G401 (cell line): Measurements from ENCODE around the gene SCP2. TPM values are rescaled to one million over a fixed set of nuclear protein-coding genes. Genes with fewer than 3 reads are reported as not detected.
A peak's percentile ranks its signal among the peaks of the same experiment; 100 is the strongest.

Source experiments
- DNase-seq: peaks from one replicate; pipeline ENCODE4 v3.0.0-alpha.2; 2015; ENCODE audit warnings: low spot score
- in situ Hi-C: cut with HindIII; loops from 2 replicates; pipeline ENCODE4 v1.10.0; 2016; ENCODE audit warnings: low sequenced_read_pairs, mixed read lengths
- total RNA-seq: library from RNA; depleted of rRNA; stranded (reverse); fragments of >200 nt; shearing (Covaris generic); gene quantifications from 2 replicates; pipeline ENCODE4 v1.2.3, GENCODE V29; 2014; rRNA removed

SCP2 gene
- total RNA-seq, 1 experiment from 2014 or later, result 50.9 TPM

- in situ Hi-C loops, result no loop called here
Observed at GRCh38 chr1:53089478-53090226, 162.6 kb downstream of the SCP2 start.

DNA sequence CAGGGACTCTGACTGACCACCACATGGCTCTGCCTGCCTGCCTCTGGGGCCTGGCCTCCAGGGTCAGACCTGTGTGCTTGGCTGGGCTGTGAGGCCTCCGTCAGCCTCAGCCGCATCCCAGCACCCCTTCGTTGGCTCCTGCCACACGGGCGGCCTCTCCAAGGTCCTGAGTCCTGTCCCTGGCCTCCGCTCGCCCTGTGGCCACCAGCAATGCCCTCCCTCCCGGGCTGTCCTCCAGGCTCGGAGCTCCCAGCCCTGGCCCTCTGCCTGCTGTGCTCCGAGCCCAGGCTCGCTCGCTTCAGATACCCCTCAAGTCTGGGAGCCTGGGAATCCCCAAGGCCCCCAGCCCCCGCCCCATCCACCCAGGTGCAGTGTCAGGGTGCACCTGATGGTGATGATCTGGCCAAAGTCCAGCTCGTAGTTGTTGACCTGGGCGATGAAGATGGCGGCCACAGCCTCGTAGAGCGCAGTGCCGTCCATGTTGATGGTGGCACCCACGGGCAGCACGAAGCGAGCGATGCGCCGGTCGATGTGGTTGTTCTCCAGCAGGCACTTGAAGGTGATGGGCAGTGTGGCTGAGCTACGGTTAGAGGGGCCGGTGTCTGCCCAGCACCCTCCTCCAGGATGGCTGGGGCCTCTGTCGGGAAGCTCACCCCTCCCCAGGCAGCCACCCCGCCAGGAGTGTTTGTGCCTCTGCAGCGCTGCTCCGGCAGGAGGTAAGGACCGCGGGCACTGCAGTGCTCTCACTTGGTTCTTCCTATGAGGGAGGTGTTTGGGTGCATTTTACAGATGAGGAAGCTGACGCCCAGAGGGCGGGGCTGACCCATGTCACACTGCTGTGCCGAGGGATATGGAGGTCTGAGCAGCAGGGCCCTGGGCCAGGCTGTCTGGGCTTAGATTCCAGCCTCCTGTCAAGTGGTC is 163.4 kb downstream of the SCP2 start:
- DNase-seq, result no peak
- in situ Hi-C loops, result no loop called here

More at GRCh38 chr1:53089478-53090226, 162.6 kb downstream of the SCP2 start:
- no peak for DNase-seq

- DNase-seq, result peak; percentile 93
- in situ Hi-C loops, result no loop called here
Observed at GRCh38 chr1:53091841-53092645, 165.0 kb downstream of the SCP2 start.

DNA sequence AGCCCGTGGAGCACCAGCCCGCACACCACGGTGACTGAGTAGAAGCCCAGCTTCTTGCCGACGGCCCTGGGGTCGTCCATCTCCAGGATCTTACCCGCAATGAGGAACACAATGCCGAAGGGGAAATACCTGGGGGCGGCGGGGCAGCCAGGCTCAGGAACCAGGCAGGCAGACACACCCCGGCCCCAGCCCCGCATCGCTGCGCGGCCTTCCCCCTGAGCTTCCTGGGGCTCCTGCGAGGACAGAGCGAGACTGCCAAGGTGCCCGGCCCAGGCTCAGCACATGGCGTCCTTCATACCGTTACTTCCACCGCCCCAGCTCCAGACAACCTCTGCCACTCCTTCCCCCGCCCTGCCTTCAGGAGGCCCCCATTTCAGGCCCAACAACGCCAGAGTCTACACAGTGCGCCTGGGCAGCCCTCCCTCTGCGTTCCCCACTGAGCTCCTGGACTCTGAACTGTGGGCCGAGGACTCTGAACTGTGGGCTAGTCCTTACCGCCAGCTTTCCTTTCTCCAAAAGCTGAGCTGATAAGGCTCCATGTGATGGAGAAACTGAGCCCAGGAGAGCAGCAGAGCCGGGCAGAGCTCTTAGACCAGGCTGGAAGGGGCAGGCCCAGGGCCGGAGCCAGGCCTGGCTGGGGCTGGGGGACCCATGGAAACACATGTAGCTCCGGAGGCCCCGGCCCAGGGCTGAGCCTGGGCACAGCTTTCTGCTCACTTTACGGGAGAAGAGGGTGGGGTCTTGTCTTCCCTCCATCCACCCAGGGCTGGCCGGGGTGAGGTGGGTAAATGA is 165.8 kb downstream of the SCP2 start:
- no peak for DNase-seq
- in situ Hi-C loops, result no loop called here

DNA sequence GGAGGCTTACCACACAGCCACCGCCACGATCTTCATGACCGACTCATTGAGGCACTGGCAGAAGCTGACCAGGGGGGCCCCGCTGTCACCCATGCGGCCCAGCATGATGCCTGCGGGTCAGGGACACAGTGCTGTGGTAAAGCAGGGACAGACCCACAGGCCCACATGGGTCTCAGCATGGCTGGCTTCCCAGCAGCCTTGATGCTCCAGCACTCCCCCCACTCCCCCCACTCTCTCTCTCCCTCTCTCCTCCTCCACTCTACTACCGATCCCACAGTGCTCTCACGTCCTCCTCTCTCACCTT is 166.3 kb downstream of the SCP2 start:
- no peak for DNase-seq
- in situ Hi-C loops, result no loop called here

DNA sequence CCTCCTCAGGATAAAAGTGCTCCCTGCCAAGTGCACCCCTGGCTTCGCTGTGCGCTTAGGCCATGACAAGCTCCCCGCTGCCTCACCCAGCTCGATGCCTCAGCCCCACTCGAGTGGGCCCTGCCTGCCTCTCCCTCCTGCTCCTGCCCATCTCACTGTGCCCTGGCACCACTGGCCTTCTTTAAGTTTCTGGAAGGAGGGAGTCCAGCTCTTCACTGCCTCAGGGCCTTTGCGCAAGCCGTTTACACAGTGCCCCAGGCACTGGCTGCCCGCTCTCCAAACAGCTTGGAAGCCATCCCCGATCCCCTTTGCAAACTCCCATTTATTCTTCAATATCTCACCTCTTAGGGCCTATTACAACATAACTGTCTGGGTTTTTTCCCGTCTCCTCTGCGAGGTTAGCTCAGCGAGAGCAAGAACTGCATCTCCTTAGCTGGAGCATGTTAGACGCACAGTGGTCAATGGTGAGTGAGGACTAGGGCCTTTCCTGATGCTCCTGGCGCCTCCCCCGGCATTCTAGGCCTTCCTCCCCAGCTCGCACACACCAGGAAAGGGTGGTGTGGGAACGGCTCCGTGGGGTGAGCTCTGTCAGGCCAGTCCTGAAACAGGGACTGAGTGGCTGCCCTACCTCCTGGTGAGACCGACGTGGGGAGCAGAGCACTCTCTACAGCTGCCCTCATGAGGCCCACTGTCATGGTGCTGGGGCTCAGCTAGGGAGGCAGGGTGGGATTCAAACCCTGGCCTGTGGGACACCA is 166.9 kb downstream of the SCP2 start:
- in situ Hi-C loops, result no loop called here
- no peak for DNase-seq

GRCh38 chr1:53094533-53094919 is 167.4 kb downstream of the SCP2 start:
- in situ Hi-C loops, result no loop called here
- DNase-seq, result no peak

Other genes with a start within 250 kb of the SCP2 start
- gene COA7, start 228.9 kb upstream of the SCP2 start, total RNA-seq, result 13.2 and 20.8 TPM in 2 replicates
- gene ZYG11B, start 200.8 kb upstream of the SCP2 start, total RNA-seq, result 9.4 and 15.8 TPM in 2 replicates
- gene ZYG11A, start 84.5 kb upstream of the SCP2 start, total RNA-seq, result 8.6 and 10.2 TPM in 2 replicates
- 0.37 TPM in 1 of 2 replicates, not detected in the other for gene ECHDC2, start 5.5 kb upstream of the SCP2 start, total RNA-seq
- gene PODN, start 134.9 kb downstream of the SCP2 start, total RNA-seq, result not detected in 2 replicates
- gene SLC1A7, start 215.4 kb downstream of the SCP2 start, total RNA-seq, result 0.27 TPM in 1 of 2 replicates, not detected in the other